HG03439 (cell line): ENCODE data around the gene HAND2.
A peak's percentile ranks its signal among the peaks of the same experiment; 100 is the strongest.

Source experiments
- ATAC-seq: cut with Tn5 transposase; IDR thresholded peaks from one replicate; pipeline ENCODE4 v1.9.1; 2021; ENCODE audit warnings: mild to moderate bottlenecking, moderate library complexity; ENCODE audit not compliant: unreplicated experiment

Gene HAND2

GRCh38 chr4:173503330-173504180 lies 26.5 kb downstream of the HAND2 start:
- ATAC-seq = no peak

- no peak for ATAC-seq
These were observed 27.7 kb downstream of the HAND2 start for GRCh38 chr4:173502282-173502681.

GRCh38 chr4:173501592-173502150 lies 28.4 kb downstream of the HAND2 start:
- ATAC-seq = no peak

GRCh38 chr4:173500841-173501591 lies 29.0 kb downstream of the HAND2 start:
- no peak for ATAC-seq

- no peak for ATAC-seq
These were observed 30.1 kb downstream of the HAND2 start for GRCh38 chr4:173499658-173500535.

GRCh38 chr4:173498771-173499170 lies 31.3 kb downstream of the HAND2 start:
- no peak for ATAC-seq

- ATAC-seq = peak; percentile 48
These were observed 32.0 kb downstream of the HAND2 start for GRCh38 chr4:173498023-173498422.

- peak; percentile 97 for ATAC-seq
These were observed 35.7 kb downstream of the HAND2 start for GRCh38 chr4:173494013-173494970.

GRCh38 chr4:173493041-173493440 lies 37.0 kb downstream of the HAND2 start:
- no peak for ATAC-seq

GRCh38 chr4:173492315-173492714 lies 37.7 kb downstream of the HAND2 start:
- no peak for ATAC-seq

- no peak for ATAC-seq
These were observed 39.1 kb downstream of the HAND2 start for GRCh38 chr4:173490817-173491528.

- no peak for ATAC-seq
These were observed 39.8 kb downstream of the HAND2 start for GRCh38 chr4:173490256-173490655.

- ATAC-seq = no peak
These were observed 40.5 kb downstream of the HAND2 start for GRCh38 chr4:173489514-173489913.

GRCh38 chr4:173488656-173489055 lies 41.4 kb downstream of the HAND2 start:
- ATAC-seq = no peak

GRCh38 chr4:173488074-173488473 lies 42.0 kb downstream of the HAND2 start:
- no peak for ATAC-seq

- no peak for ATAC-seq
These were observed 43.2 kb downstream of the HAND2 start for GRCh38 chr4:173486714-173487392.

- no peak for ATAC-seq
These were observed 44.9 kb downstream of the HAND2 start for GRCh38 chr4:173485164-173485563.

GRCh38 chr4:173482330-173482931 lies 47.6 kb downstream of the HAND2 start:
- ATAC-seq = no peak
